ENCODE data around the gene TNF.
A peak's percentile ranks its signal among the peaks of the same experiment; 100 is the strongest.
"Not testable (repeated sequence)": the region's sequence is repeated elsewhere in the genome, so short reads cannot be mapped to it uniquely, and the experiment has no call there.

The TNF gene

DNA sequence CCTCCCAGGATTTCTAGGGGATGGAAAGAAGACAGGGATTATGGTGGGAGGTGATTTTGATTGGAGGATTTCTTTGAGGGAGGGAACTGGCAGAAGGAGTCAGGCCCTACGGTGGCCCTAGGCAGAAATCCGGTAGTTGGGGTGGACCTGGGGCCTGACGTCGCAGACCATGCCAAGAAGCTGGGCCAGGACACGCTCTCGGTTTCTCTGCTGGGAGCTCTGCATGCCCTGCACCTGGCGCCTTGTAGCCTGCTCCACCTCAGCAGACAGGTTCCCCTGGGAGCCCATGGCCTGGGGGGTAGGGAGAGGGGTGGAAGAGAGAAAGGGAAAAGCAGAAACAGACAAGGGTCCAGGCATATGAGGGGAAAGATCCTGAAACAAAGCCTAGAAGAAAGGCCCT lies 30.1 kb upstream of the TNF start:
- DNase-seq (ENCODE audit: insufficient read length) (no peak), FAIRE-seq (no peak)
- TF ChIP-seq TAF1 (IDR thresholded peaks at IDR 0.05; ENCODE audit: borderline replicate concordance, low read depth, low read length) (no peak), POLR2AphosphoS5 (IDR thresholded peaks at IDR 0.05; ENCODE audit: low read depth, low read length) (no peak), POLR2A (IDR thresholded peaks at IDR 0.05; ENCODE audit: low read depth, low read length) (no peak)

DNA sequence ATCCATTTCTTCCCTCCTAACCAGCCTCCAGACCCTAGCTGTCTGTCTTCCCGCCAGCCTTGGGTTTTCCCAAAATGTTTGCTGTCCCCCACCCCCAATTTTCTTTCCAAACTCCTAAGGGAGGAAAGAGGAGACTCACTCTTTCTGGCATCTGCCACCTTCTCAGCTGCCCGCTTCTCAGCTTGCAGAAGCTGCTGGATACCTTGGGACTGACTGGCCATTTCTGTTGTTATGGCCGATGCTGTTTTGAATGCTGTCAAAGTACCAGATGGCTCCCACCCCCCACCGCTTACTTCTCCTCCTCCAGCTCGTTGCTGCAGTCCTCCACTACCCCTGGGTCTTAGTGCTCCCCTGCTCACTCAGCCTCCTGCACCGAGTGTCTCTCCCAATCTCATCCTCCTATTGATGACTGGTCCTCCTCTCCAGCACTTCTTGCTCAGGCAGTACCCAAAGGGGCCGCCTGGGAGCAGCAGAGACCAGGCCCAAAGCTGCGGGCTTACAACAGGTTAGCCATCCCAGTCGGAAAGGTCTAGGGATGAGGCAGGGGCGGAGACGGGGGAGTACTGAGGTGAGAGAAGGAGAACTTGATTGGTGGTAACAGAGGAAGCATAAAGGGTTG lies 28.9 kb upstream of the TNF start, which contains the start of gene ATP6V1G2:
ATP6V1G2 (minus strand) TSS at position 270 of the 619 bp plus-strand sequence; CDS start at position 221, 49 bp downstream.
- DNase-seq (ENCODE audit: insufficient read length) (no peak), FAIRE-seq (peak; percentile 92)
- TF ChIP-seq POLR2A (IDR thresholded peaks at IDR 0.05; ENCODE audit: low read depth, low read length) (no peak), POLR2AphosphoS5 (IDR thresholded peaks at IDR 0.05; ENCODE audit: low read depth, low read length) (no peak), TAF1 (IDR thresholded peaks at IDR 0.05; ENCODE audit: borderline replicate concordance, low read depth, low read length) (no peak)

DNA sequence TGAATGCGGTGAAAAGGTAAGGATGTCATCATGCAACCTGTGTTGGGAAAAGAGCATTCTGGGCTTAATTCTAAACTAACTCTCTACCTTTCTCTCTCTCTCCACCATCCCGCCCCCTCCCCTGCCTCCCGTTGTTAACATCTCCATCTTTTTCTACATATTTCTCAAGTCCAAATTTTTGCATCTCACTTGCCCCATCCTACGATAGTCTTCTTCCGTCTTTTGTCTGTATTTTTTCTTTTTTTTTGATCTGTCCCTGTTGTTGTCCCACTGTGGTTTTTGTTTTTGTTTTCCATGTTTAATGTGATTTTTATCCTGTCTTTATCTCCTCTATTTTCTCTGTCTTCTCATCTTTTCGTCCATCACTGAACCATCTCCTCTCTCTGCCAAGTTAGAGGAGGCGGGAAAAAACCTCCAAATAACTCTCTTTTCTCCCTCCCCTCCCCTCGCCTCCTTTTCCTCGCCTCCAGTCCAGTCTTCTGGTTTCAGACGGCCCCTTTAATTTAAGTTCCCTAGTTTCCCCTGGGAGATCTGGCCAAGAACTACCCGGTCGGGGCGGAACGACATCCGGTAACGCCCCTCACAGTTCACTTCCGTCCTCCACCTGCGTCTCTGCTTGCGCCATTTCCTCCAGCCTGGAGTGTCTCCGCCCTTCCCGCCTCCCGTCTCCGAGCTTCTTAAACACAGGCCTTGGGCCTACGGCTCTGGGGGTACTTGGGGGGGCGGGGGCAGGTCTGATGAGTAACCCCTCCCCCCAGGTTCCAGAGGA lies 28.2 kb upstream of the TNF start, which contains the start of gene NFKBIL1:
NFKBIL1 (plus strand) TSS at position 651 of the 769 bp plus-strand sequence; CDS start at position 738, 87 bp downstream.
- no peak; the same call in 1 of the 2 replicates for TF ChIP-seq TAF1 (IDR thresholded peaks at IDR 0.05; ENCODE audit: borderline replicate concordance, low read depth, low read length)
- peak; percentile 43; the same call in 1 of the 2 replicates for TF ChIP-seq POLR2AphosphoS5 (IDR thresholded peaks at IDR 0.05; ENCODE audit: low read depth, low read length)
- TF ChIP-seq POLR2A (IDR thresholded peaks at IDR 0.05; ENCODE audit: low read depth, low read length), result peak; percentile 29; the same call in 1 of the 2 replicates
- DNase-seq (ENCODE audit: insufficient read length) (peak; percentile 80), FAIRE-seq (peak; percentile 96)

DNA sequence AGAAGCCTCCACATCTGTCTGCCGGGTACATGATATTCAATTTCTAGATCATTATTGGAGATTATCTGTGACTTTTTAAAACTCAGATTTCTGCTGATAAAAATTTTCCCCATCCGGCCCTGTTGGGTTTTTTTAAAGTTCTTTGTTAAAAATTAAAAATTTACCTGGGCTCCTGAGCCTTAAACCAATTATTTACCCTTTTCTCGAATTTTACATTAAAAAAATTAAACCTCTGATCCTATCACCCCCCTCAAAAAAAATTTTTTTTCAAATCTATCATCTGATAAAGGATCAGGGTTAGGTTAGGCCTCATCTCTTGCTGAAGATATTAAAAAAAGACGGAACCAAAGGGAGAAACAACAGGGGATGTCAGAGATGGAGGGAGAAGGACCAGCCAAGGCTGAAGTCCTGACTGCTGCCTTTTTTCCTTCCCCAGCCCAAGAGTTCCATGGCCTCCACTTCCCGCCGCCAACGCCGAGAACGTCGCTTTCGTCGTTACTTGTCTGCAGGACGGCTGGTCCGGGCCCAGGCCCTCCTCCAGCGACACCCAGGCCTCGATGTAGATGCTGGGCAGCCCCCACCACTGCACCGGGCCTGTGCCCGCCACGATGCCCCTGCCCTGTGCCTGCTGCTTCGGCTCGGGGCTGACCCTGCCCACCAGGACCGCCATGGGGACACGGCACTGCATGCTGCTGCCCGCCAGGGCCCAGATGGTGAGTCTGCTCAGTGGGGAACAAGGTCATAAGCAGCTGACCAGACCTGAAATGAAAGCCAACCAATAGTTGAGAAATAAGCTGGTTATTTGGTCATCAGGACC lies 27.4 kb upstream of the TNF start:
- FAIRE-seq (no peak), DNase-seq (ENCODE audit: insufficient read length) (no peak)
- TF ChIP-seq TAF1 (IDR thresholded peaks at IDR 0.05; ENCODE audit: borderline replicate concordance, low read depth, low read length) (no peak), POLR2AphosphoS5 (IDR thresholded peaks at IDR 0.05; ENCODE audit: low read depth, low read length) (0 out of 2 replicates have a peak, but pooled peaks have one; percentile 3)

DNA sequence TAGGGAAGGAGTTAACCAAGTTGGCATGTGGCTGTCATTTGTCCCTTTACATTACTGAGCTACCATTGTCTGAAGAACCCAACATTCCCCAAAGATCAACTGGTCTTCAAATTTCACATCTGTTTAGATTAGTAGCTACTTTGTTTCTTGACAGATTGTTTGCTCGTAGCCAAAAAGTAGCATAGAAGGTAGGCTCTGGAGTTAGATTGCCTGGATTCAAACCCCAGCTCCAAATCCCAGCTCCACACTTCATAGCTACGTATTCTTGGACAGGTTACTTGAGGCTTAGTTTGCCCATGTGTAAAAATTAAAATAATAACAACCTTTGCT lies 26.9 kb upstream of the TNF start:
- FAIRE-seq (no peak), DNase-seq (ENCODE audit: insufficient read length) (no peak)
- TF ChIP-seq TAF1 (IDR thresholded peaks at IDR 0.05; ENCODE audit: borderline replicate concordance, low read depth, low read length) (no peak), POLR2A (IDR thresholded peaks at IDR 0.05; ENCODE audit: low read depth, low read length) (no peak), POLR2AphosphoS5 (IDR thresholded peaks at IDR 0.05; ENCODE audit: low read depth, low read length) (no peak)

DNA sequence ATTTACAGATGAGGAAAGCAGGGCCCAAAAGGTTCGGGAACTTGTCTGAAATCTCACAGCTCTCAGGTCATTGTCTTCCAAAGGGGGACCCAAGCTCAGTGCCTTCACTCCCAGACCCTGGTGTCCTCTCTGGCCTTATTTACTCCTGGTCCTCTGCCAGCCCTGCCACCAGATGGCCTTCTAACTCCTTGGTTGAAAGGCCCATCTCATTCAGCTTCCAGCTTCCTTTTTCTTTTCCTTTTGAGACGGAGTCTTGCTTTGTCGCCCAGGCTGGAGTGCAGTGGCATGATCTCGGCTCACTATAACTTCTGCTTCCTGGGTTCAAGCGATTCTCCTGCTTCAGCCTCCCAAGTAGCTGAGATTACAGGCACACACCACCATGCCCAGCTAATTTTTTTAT lies 24.0 kb upstream of the TNF start:
- FAIRE-seq, result peak; percentile 62
- not testable (repeated sequence) for DNase-seq (ENCODE audit: insufficient read length)

DNA sequence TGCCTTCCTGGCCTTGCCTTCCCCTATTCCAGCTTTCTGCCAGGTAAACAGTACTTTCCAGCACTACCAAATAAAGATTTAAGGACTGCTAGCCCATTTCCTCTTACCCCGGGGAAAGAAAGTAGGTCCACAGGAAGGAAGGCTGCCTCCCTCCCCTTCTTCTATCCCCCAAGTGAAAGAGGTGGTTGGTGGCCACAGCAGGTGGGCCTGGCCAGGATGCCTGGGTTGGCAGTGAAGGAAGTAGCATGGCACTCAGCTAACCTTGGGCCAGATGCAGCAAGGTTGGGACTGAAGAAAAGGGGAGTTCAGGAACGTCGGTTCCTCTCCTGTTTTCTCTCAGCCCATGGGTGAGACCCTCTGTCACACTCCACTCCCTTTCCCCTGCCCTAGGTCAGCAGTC lies 19.1 kb upstream of the TNF start:
- no peak for TF ChIP-seq POLR2A (IDR thresholded peaks at IDR 0.05; ENCODE audit: low read depth, low read length)
- no peak for TF ChIP-seq TAF1 (IDR thresholded peaks at IDR 0.05; ENCODE audit: borderline replicate concordance, low read depth, low read length)
- no peak for TF ChIP-seq POLR2AphosphoS5 (IDR thresholded peaks at IDR 0.05; ENCODE audit: low read depth, low read length)
- DNase-seq (ENCODE audit: insufficient read length) (no peak), FAIRE-seq (peak; percentile 69)

DNA sequence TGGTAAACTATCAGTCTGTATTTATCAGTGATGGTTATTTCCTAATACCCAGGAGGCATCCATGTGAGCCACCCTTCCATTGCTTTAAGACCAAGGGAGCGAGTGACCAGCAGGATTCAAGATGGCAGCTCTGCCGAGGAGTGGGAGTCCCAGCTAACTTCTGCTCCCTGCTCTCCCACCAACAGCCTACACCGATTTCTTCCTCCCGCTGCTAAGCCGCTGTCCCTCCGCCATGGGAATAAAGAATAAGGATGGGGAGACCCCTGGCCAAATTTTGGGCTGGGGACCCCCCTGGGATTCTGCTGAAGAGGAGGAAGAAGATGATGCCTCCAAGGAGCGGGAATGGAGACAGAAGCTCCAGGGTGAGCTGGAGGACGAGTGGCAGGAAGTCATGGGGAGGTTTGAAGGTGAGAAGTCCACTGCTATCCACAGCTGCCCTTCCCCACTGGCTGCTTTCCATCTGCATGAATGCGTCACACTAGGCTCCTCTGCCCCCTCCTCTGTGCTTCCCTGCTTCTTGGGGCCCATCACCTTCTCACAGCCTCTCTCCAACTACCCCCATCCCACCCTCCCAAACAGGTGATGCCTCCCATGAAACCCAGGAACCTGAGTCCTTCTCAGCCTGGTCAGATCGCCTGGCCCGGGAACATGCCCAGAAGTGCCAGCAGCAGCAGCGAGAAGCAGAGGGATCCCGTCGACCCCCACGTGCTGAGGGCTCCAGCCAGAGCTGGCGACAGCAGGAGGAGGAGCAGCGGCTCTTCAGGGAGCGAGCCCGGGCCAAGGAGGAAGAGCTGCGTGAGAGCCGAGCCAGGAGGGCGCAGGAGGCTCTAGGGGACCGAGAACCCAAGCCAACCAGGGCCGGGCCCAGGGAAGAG lies 17.7 kb upstream of the TNF start:
- no peak for TF ChIP-seq POLR2A (IDR thresholded peaks at IDR 0.05; ENCODE audit: low read depth, low read length)
- TF ChIP-seq POLR2AphosphoS5 (IDR thresholded peaks at IDR 0.05; ENCODE audit: low read depth, low read length), result no peak
- TF ChIP-seq TAF1 (IDR thresholded peaks at IDR 0.05; ENCODE audit: borderline replicate concordance, low read depth, low read length), result no peak
- DNase-seq (ENCODE audit: insufficient read length) (no peak), FAIRE-seq (peak; percentile 9)

DNA sequence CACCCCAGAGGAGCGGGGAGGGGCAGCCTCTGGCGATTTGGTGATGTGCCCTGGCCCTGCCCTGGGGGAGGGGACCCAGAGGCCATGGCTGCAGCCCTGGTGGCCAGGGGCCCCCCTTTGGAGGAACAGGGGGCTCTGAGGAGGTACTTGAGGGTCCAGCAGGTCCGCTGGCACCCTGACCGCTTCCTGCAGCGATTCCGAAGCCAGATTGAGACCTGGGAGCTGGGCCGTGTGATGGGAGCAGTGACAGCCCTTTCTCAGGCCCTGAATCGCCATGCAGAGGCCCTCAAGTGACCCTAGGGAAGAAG lies 17.1 kb upstream of the TNF start:
- no peak for TF ChIP-seq POLR2AphosphoS5 (IDR thresholded peaks at IDR 0.05; ENCODE audit: low read depth, low read length)
- TF ChIP-seq TAF1 (IDR thresholded peaks at IDR 0.05; ENCODE audit: borderline replicate concordance, low read depth, low read length), result no peak
- no peak; the same call in 1 of the 2 replicates for TF ChIP-seq POLR2A (IDR thresholded peaks at IDR 0.05; ENCODE audit: low read depth, low read length)
- FAIRE-seq, result no peak
- no peak for DNase-seq (ENCODE audit: insufficient read length)

DNA sequence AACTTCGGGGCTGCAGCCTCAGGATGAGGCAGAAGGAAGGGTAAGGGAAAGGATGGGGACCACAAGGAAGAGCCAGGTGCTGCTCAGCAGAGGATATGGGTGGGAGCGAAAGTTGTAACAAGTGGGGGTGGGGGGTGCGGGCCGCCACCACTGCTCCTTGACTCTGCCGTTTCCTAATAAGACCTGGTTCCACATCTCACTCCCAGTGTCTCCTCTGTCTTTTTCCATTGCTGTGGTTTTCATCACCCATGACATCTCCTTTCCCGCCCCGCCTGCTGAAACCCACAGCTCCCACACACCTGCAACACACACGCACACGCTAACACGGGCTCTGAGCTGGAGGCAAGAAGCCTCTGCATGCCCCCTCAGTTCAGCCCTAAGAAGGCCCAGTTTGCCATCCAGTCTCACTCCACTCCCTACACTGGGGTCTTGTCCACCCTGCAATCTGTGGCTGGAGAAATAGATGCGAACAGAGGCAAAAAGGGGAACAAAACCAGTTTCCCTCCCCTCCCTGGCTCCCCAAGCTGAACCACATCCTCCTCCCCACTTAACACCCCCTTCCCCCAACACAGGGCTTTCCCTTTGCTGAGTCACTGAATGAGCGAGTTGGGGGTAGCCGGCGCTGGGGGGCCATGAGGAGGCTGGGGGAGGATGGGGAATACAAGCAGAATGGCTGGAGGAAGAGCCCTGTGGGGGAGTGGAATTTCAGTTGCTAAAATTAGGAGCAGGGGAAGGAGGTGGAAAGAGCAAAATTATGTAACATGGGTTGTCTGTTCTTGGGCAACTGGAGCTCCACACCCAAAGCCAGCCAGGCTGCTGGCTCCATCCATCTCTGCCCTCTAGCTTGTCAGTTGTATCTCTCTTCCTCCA lies 16.5 kb upstream of the TNF start:
- TF ChIP-seq POLR2AphosphoS5 (IDR thresholded peaks at IDR 0.05; ENCODE audit: low read depth, low read length) (peak; percentile 91), POLR2A (IDR thresholded peaks at IDR 0.05; ENCODE audit: low read depth, low read length) (peak; percentile 80), TAF1 (IDR thresholded peaks at IDR 0.05; ENCODE audit: borderline replicate concordance, low read depth, low read length) (peak; percentile 45)
- FAIRE-seq, result peak; percentile 94
- peak; percentile 66 for DNase-seq (ENCODE audit: insufficient read length)

Data from GM12892 (cell line).